PFSK-1 (cell line): ENCODE measurements around the gene NOXA1.

Experiments
- POLR2AphosphoS5 ChIP-seq: IDR thresholded peaks from 2 replicates; pipeline ENCODE4 v1.6.1; 2012; ENCODE audit warnings: low read depth, mild to moderate bottlenecking, control low read depth, low read length, moderate library complexity
- TF ChIP-seq, protein P1 (sequence below), 2 experiments: IDR thresholded peaks; 2 replicates each; pipeline versions ENCODE4 v1.6.1 to v1.8.0; 2011 to 2012; ENCODE audit warnings: low read depth in 2 of 2, low read length in 2 of 2, control low read depth in 1 of 2, inconsistent platforms in 1 of 2, mild to moderate bottlenecking in 1 of 2, moderate library complexity in 1 of 2; ENCODE audit not compliant: insufficient read depth in 1 of 2

DNA sequence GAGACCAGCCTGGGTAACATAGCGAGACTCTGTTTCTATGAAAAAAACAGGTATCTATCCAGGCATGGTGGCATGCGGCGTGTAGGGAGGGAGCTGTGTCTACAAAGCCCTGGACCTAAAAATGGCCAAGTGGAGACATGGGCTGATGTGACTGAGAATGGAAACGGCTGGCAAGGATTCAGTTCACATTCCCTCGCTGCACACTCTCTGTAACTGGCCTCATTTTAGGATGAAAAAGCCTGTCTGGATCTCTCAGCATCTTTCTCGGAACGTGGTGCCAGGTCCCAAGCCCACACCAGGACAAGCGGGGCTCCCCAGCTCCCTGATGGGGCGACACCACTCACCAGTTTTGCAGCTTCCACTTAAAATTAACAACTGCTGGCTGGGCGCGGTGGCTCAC lies 13.7 kb upstream of the NOXA1 start:
- TF ChIP-seq, protein P1, sequence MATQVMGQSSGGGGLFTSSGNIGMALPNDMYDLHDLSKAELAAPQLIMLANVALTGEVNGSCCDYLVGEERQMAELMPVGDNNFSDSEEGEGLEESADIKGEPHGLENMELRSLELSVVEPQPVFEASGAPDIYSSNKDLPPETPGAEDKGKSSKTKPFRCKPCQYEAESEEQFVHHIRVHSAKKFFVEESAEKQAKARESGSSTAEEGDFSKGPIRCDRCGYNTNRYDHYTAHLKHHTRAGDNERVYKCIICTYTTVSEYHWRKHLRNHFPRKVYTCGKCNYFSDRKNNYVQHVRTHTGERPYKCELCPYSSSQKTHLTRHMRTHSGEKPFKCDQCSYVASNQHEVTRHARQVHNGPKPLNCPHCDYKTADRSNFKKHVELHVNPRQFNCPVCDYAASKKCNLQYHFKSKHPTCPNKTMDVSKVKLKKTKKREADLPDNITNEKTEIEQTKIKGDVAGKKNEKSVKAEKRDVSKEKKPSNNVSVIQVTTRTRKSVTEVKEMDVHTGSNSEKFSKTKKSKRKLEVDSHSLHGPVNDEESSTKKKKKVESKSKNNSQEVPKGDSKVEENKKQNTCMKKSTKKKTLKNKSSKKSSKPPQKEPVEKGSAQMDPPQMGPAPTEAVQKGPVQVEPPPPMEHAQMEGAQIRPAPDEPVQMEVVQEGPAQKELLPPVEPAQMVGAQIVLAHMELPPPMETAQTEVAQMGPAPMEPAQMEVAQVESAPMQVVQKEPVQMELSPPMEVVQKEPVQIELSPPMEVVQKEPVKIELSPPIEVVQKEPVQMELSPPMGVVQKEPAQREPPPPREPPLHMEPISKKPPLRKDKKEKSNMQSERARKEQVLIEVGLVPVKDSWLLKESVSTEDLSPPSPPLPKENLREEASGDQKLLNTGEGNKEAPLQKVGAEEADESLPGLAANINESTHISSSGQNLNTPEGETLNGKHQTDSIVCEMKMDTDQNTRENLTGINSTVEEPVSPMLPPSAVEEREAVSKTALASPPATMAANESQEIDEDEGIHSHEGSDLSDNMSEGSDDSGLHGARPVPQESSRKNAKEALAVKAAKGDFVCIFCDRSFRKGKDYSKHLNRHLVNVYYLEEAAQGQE (IDR thresholded peaks at IDR 0.05; ENCODE audit: insufficient read depth in 1 of 2, low read depth in 2 of 2, low read length in 2 of 2): no peak
- no peak for TF ChIP-seq POLR2AphosphoS5
